PC-9 (cell line): ENCODE results near the gene XIRP2.

Source experiments
- CTCF ChIP-seq: fragments of 200-600 bp; sonication (generic); conservative IDR thresholded peaks from 2 replicates; pipeline ENCODE4 v1.6.1; 2017; ENCODE audit warnings: mixed run types, antibody characterized with exemption, mild to moderate bottlenecking, moderate library complexity
- EZH2 ChIP-seq: fragments of 200-600 bp; sonication (generic); IDR thresholded peaks from 2 replicates; pipeline ENCODE4 v1.8.0; 2017; ENCODE audit warnings: antibody characterized with exemption, low read depth

GRCh38 chr2:167249197-167249596 lies 360.9 kb downstream of the XIRP2 start:
- TF ChIP-seq CTCF (no peak), EZH2 (no peak)
